SU-DHL-6 (cell line): ENCODE measurements around the gene SPINK14.

Source experiments
- EZH2phosphoT487 ChIP-seq: fragments of 200-600 bp; sonication (generic), shearing (Covaris generic); conservative IDR thresholded peaks from 2 replicates; pipeline ENCODE4 v1.6.1; 2018; ENCODE audit warnings: mild to moderate bottlenecking, antibody characterized with exemption, low read length, moderate library complexity, mixed read lengths
- TF ChIP-seq, protein P1 (sequence below): fragments of 200-600 bp; sonication (generic); IDR thresholded peaks from one replicate; pipeline ENCODE4 v1.5.1; 2017; ENCODE audit warnings: antibody characterized with exemption, mild to moderate bottlenecking, low read length, moderate library complexity; ENCODE audit not compliant: insufficient read depth, poor library complexity, severe bottlenecking

- TF ChIP-seq, protein P1, sequence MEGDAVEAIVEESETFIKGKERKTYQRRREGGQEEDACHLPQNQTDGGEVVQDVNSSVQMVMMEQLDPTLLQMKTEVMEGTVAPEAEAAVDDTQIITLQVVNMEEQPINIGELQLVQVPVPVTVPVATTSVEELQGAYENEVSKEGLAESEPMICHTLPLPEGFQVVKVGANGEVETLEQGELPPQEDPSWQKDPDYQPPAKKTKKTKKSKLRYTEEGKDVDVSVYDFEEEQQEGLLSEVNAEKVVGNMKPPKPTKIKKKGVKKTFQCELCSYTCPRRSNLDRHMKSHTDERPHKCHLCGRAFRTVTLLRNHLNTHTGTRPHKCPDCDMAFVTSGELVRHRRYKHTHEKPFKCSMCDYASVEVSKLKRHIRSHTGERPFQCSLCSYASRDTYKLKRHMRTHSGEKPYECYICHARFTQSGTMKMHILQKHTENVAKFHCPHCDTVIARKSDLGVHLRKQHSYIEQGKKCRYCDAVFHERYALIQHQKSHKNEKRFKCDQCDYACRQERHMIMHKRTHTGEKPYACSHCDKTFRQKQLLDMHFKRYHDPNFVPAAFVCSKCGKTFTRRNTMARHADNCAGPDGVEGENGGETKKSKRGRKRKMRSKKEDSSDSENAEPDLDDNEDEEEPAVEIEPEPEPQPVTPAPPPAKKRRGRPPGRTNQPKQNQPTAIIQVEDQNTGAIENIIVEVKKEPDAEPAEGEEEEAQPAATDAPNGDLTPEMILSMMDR: no peak
- no peak for TF ChIP-seq EZH2phosphoT487
These were observed 22.4 kb upstream of the SPINK14 start for GRCh38 chr5:148145916-148146315.
